ENCODE measurements around the gene UBTFL1.
A peak's percentile ranks its signal among the peaks of the same experiment; 100 is the strongest.

DNA sequence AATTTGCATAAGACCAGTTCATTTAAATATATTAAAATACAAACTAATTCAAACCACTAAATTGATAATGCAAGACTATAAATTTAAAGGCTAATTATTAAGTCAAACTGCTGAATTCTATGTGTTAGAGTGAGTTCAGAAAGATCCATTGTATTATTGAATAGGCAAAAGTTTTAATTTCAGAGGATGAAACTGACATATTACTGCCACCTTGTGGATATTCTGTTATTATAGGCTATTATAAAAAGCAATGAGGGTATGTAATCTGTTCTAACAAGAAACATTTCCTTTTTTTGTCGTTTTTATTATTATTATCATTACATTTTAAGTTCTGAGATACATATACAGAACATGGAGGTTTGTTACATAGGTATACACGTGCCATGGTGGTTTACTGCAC, 27.8 kb downstream of the UBTFL1 start:
- TF ChIP-seq, protein P1, sequence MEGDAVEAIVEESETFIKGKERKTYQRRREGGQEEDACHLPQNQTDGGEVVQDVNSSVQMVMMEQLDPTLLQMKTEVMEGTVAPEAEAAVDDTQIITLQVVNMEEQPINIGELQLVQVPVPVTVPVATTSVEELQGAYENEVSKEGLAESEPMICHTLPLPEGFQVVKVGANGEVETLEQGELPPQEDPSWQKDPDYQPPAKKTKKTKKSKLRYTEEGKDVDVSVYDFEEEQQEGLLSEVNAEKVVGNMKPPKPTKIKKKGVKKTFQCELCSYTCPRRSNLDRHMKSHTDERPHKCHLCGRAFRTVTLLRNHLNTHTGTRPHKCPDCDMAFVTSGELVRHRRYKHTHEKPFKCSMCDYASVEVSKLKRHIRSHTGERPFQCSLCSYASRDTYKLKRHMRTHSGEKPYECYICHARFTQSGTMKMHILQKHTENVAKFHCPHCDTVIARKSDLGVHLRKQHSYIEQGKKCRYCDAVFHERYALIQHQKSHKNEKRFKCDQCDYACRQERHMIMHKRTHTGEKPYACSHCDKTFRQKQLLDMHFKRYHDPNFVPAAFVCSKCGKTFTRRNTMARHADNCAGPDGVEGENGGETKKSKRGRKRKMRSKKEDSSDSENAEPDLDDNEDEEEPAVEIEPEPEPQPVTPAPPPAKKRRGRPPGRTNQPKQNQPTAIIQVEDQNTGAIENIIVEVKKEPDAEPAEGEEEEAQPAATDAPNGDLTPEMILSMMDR (IDR thresholded peaks at IDR 0.05) = peak in 3 of 6 experiments; percentile 18 to 48 (median 45)
- no peak for TF ChIP-seq POLR2A (IDR thresholded peaks at IDR 0.05)

Data from thyroid gland (tissue), 4 donors.